Right cardiac atrium (tissue), 5 donors: ENCODE results near the gene TMTC2. TPM values are rescaled to one million over a fixed set of nuclear protein-coding genes. Genes with fewer than 3 reads are reported as not detected.

Experiments
- ATAC-seq, 2 donors: fragments of 200-7000 bp; cut with Tn5 transposase; one replicate each; pipeline versions ENCODE4 v1.8.0 to v1.9.1; 2020; ENCODE audit warnings: moderate library complexity in 2 of 2, mild to moderate bottlenecking in 1 of 2
- DNase-seq, 3 donors: peaks; one replicate each; pipeline ENCODE4 v3.0.0-alpha.2; 2020
- H3K27ac ChIP-seq: one replicate; pipeline ENCODE4 v1.5.1; 2013; ENCODE audit warnings: mild to moderate bottlenecking, low read length, control low read depth, moderate library complexity
- H3K27me3 ChIP-seq: one replicate; pipeline ENCODE4 v1.6.1; 2013; ENCODE audit not compliant: control insufficient read depth, insufficient read depth
- H3K4me1 ChIP-seq: one replicate; pipeline ENCODE4 v1.6.1; 2013; ENCODE audit warnings: low read length; ENCODE audit not compliant: control insufficient read depth, insufficient read depth
- H3K4me3 ChIP-seq: one replicate; pipeline ENCODE4 v1.5.1; 2013; ENCODE audit warnings: low read length, control low read depth
- H3K9me3 ChIP-seq: one replicate; pipeline ENCODE4 v1.6.1; 2013; ENCODE audit warnings: low read length; ENCODE audit not compliant: control insufficient read depth
- WGBS: extraction: QIAGEN DNeasy Blood & Tissue Kit; methylation state at CpG from one replicate; pipeline ENCODE4 v1.1.7; 2013; 5-methylcytosine and 5-hydroxymethylcytosine counted together
- intact Hi-C, 4 donors: fragments of 100-400 bp; cut with DNase I; formaldehyde crosslinking; loops; one replicate each; pipeline versions ENCODE4 v1.11.0 to v1.14.0; 2022 to 2023
- polyA plus RNA-seq: library from polyadenylated mRNA; stranded (reverse); fragments of 200-250 nt; gene quantifications from one replicate; pipeline ENCODE4 v1.2.3, GENCODE V29; 2013
- total RNA-seq, 4 donors: library from RNA; stranded (reverse); fragmentation: NEBNext Ultra II Directional; extraction: Animal tissue kit (Norgen Biotek cat#: 25700); gene quantifications; one replicate each; pipeline ENCODE4 v1.2.1, GENCODE V29; 2021
- donor health status: healthy with polysubstance abuse.
- donor health status: DM: no; HTN: yes; CAD: no.
- donor health status: DM: no; HTN: no; CAD: no.
- donor health status: DM: no; HTN: yes; CAD: no; lungs with severe emphysema.
- donor health status: DM: yes; HTN: yes; CAD: no.

The TMTC2 gene
- total and polyA plus RNA-seq, 5 donors = 1.6 to 5.3 (median 2.9) TPM

- Histone ChIP-seq H3K27me3 (no peaks in the 10 kb centered on the region), H3K9me3 (no peaks in the 10 kb centered on the region), H3K4me3 (no peak overlapping the region), H3K27ac (no peak overlapping the region), H3K4me1 (no peaks in the 10 kb centered on the region)
- DNase-seq (no peak), ATAC-seq (no peak)
- intact Hi-C loops = no loop called here
- 50% methylated on average over 4 of the region's 4 CpGs for WGBS
Measured at GRCh38 chr12:82682851-82683261, 3.9 kb upstream of the TMTC2 start.

- peak overlapping the region; percentile 83 for H3K27ac ChIP-seq
- peak overlapping the region; percentile 73 for H3K4me3 ChIP-seq
- intact Hi-C loops = no loop called here
- ATAC-seq (peak; percentile 91 to 92), DNase-seq (peak; percentile 95 to 98 (median 95))
- no peaks in the 10 kb centered on the region for H3K27me3 ChIP-seq
- no peaks in the 10 kb centered on the region for H3K4me1 ChIP-seq
- H3K9me3 ChIP-seq = no peaks in the 10 kb centered on the region
- WGBS = under 1% methylated on average over 11 of the region's 11 CpGs
Measured at GRCh38 chr12:82685790-82686167, 927 bp upstream of the TMTC2 start.

- Histone ChIP-seq H3K27ac (peak overlapping the region; percentile 67), H3K9me3 (no peaks in the 10 kb centered on the region), H3K4me3 (peak overlapping the region; percentile 73), H3K27me3 (no peaks in the 10 kb centered on the region), H3K4me1 (no peaks in the 10 kb centered on the region)
- intact Hi-C loops = no loop called here
- WGBS = under 1% methylated on average over 75 of the region's 75 CpGs
- peak; percentile 76 to 80 for ATAC-seq
- DNase-seq = peak; percentile 41 to 67 (median 60)
Measured at GRCh38 chr12:82687021-82688011, 610 bp downstream of the TMTC2 start.

GRCh38 chr12:82688035-82688501 is 1.4 kb downstream of the TMTC2 start:
- no peaks in the 10 kb centered on the region for H3K9me3 ChIP-seq

GRCh38 chr12:82688596-82688995 is 1.9 kb downstream of the TMTC2 start:
- 80% methylated on average over 7 of the region's 7 CpGs for WGBS
- ATAC-seq (no peak), DNase-seq (no peak)
- intact Hi-C loops = no loop called here
- Histone ChIP-seq H3K4me1 (no peaks in the 10 kb centered on the region), H3K4me3 (peak overlapping the region; percentile 73), H3K27me3 (no peaks in the 10 kb centered on the region), H3K9me3 (no peaks in the 10 kb centered on the region), H3K27ac (no peak overlapping the region)

More at GRCh38 chr12:82688035-82688501, 1.4 kb downstream of the TMTC2 start:
- no peak overlapping the region for H3K27ac ChIP-seq
- WGBS = 8% methylated on average over 12 of the region's 12 CpGs
- peak overlapping the region; percentile 73 for H3K4me3 ChIP-seq
- no peak for ATAC-seq
- intact Hi-C loops = no loop called here
- no peaks in the 10 kb centered on the region for H3K27me3 ChIP-seq
- no peaks in the 10 kb centered on the region for H3K4me1 ChIP-seq
- DNase-seq = no peak

- WGBS = 87% methylated on average over 1 of the region's 1 CpG
- intact Hi-C loops = no loop called here
- no peak overlapping the region for H3K4me3 ChIP-seq
- H3K9me3 ChIP-seq = no peaks in the 10 kb centered on the region
- H3K4me1 ChIP-seq = no peaks in the 10 kb centered on the region
- H3K27me3 ChIP-seq = no peaks in the 10 kb centered on the region
- DNase-seq (no peak), ATAC-seq (no peak)
- no peak overlapping the region for H3K27ac ChIP-seq
Measured at GRCh38 chr12:82690006-82690405, 3.3 kb downstream of the TMTC2 start.

- H3K4me3 ChIP-seq = no peak overlapping the region
- H3K27ac ChIP-seq = no peak overlapping the region
- intact Hi-C loops = no loop called here
- H3K9me3 ChIP-seq = no peaks in the 10 kb centered on the region
- WGBS = 94% methylated on average over 1 of the region's 1 CpG
- H3K27me3 ChIP-seq = no peaks in the 10 kb centered on the region
- H3K4me1 ChIP-seq = no peaks in the 10 kb centered on the region
- ATAC-seq (no peak), DNase-seq (no peak)
Measured at GRCh38 chr12:82691513-82691912, 4.8 kb downstream of the TMTC2 start.

GRCh38 chr12:82694276-82694675 is 7.6 kb downstream of the TMTC2 start:
- intact Hi-C loops = no loop called here
- no peak for DNase-seq
- Histone ChIP-seq H3K27me3 (no peaks in the 10 kb centered on the region), H3K9me3 (no peaks in the 10 kb centered on the region), H3K4me3 (no peak overlapping the region), H3K4me1 (no peaks in the 10 kb centered on the region), H3K27ac (no peak overlapping the region)
- ATAC-seq = no peak
- WGBS = 95% methylated on average over 3 of the region's 3 CpGs

GRCh38 chr12:82694970-82695369 is 8.3 kb downstream of the TMTC2 start:
- Histone ChIP-seq H3K9me3 (no peaks in the 10 kb centered on the region), H3K27me3 (no peaks in the 10 kb centered on the region), H3K4me1 (no peaks in the 10 kb centered on the region), H3K27ac (no peak overlapping the region), H3K4me3 (no peak overlapping the region)
- intact Hi-C loops = no loop called here
- ATAC-seq = no peak
- DNase-seq = no peak
- WGBS = 80% methylated on average over 2 of the region's 2 CpGs

GRCh38 chr12:82695531-82695930 is 8.8 kb downstream of the TMTC2 start:
- intact Hi-C loops = no loop called here
- 96% methylated on average over 2 of the region's 2 CpGs for WGBS
- H3K27ac ChIP-seq = no peak overlapping the region
- no peak overlapping the region for H3K4me3 ChIP-seq
- ATAC-seq (no peak), DNase-seq (no peak)
- H3K9me3 ChIP-seq = no peaks in the 10 kb centered on the region
- H3K27me3 ChIP-seq = no peaks in the 10 kb centered on the region
- no peaks in the 10 kb centered on the region for H3K4me1 ChIP-seq

GRCh38 chr12:82696543-82696942 is 9.8 kb downstream of the TMTC2 start:
- H3K4me1 ChIP-seq = no peaks in the 10 kb centered on the region
- no peak for DNase-seq
- no peak overlapping the region for H3K4me3 ChIP-seq
- H3K27ac ChIP-seq = no peak overlapping the region
- H3K27me3 ChIP-seq = no peaks in the 10 kb centered on the region
- ATAC-seq = no peak
- no peaks in the 10 kb centered on the region for H3K9me3 ChIP-seq
- intact Hi-C loops = no loop called here
